H1 (cell line): ENCODE data around the gene SENP3. TPM values are rescaled to one million over a fixed set of nuclear protein-coding genes. Genes with fewer than 3 reads are reported as not detected.
A peak's percentile ranks its signal among the peaks of the same experiment; 100 is the strongest.

ENCODE experiments used
- CTCF ChIA-PET: fragments of 300-600 bp; sonication (Branson Sonifier 250); formaldehyde crosslinking; loops from one replicate; lab custom pipeline; 2021; ENCODE audit not compliant: partially characterized antibody; lab: Charles Lee
- POLR2A ChIA-PET: fragments of 300-600 bp; sonication (Branson Sonifier 250); formaldehyde crosslinking; loops from one replicate; lab custom pipeline; 2021; ENCODE audit warnings: inconsistent platforms; ENCODE audit not compliant: partially characterized antibody; lab: Charles Lee
- DNase-seq, 2 experiments: peaks; one replicate each; pipeline versions ENCODE4 v3.0.0 to v3.0.0-alpha.2; 2010 to 2022; ENCODE audit warnings: low spot score in 2 of 2, low read depth in 1 of 2, mixed read lengths in 1 of 2
- FAIRE-seq: peaks from 2 replicates; lab custom pipeline; 2011; peaks lifted over from hg19 to GRCh38; lab: Jason Lieb, UNC
- H2AFZ ChIP-seq: 2 replicates; pipeline ENCODE4 v1.8.1; 2012; ENCODE audit warnings: low read length, inconsistent platforms
- H2AK5ac ChIP-seq: 2 replicates; pipeline ENCODE4 v1.6.1; 2013; ENCODE audit warnings: low read depth, low read length
- H2BK120ac ChIP-seq: replicated peaks from 2 replicates; pipeline ENCODE3; 2013; ENCODE audit warnings: low read depth, low read length, inconsistent platforms
- H2BK12ac ChIP-seq: 2 replicates; pipeline ENCODE4 v1.6.1; 2013; ENCODE audit warnings: low read depth, low read length
- H2BK15ac ChIP-seq: 2 replicates; pipeline ENCODE4 v1.6.1; 2013; ENCODE audit warnings: low read length
- H2BK20ac ChIP-seq: 2 replicates; pipeline ENCODE4 v1.6.1; 2013; ENCODE audit warnings: low read length
- H2BK5ac ChIP-seq: 2 replicates; pipeline ENCODE4 v1.6.1; 2013; ENCODE audit warnings: low read depth, low read length
- H3K14ac ChIP-seq: 2 replicates; pipeline ENCODE4 v1.6.1; 2013; ENCODE audit warnings: inconsistent platforms; ENCODE audit not compliant: insufficient read length
- H3K18ac ChIP-seq: 2 replicates; pipeline ENCODE4 v1.6.1; 2013; ENCODE audit warnings: low read length; ENCODE audit errors: extremely low read depth
- H3K23ac ChIP-seq: 2 replicates; pipeline ENCODE4 v1.6.1; 2013; ENCODE audit warnings: inconsistent platforms; ENCODE audit not compliant: insufficient read length
- H3K23me2 ChIP-seq: 2 replicates; pipeline ENCODE4 v1.6.1; 2013; ENCODE audit warnings: low read depth, low read length
- H3K27ac ChIP-seq: 2 replicates; pipeline ENCODE4 v1.6.1; 2011; ENCODE audit warnings: low read depth, low read length, inconsistent platforms
- H3K27me3 ChIP-seq, 4 experiments: replicated peaks in 1 of 4; 1 replicate in 1 of 4; 2 replicates in 3 of 4; pipeline versions ENCODE4 v1.6.1 to v1.8.1; 2011 to 2013; ENCODE audit warnings: low read length in 3 of 4, mild to moderate bottlenecking in 3 of 4, inconsistent platforms in 2 of 4, mixed read lengths in 2 of 4, moderate library complexity in 1 of 4; ENCODE audit not compliant: control insufficient read depth in 3 of 4, insufficient read depth in 3 of 4; ENCODE audit errors: extremely low read depth in 1 of 4
- H3K36me3 ChIP-seq, 4 experiments: 2 replicates each; pipeline versions ENCODE4 v1.6.1 to v1.8.1; 2011 to 2013; ENCODE audit warnings: mild to moderate bottlenecking in 4 of 4, low read length in 3 of 4, moderate library complexity in 2 of 4, control low read depth in 1 of 4, inconsistent platforms in 1 of 4; ENCODE audit not compliant: insufficient read depth in 4 of 4, control insufficient read depth in 2 of 4
- H3K4ac ChIP-seq: replicated peaks from 2 replicates; pipeline ENCODE3; 2013; ENCODE audit warnings: low read length, low read depth, mixed read lengths, inconsistent platforms; ENCODE audit not compliant: insufficient read length
- H3K4me1 ChIP-seq, 4 experiments: replicated peaks in 1 of 4; 1 replicate in 1 of 4; 2 replicates in 3 of 4; pipeline versions ENCODE4 v1.6.1 to v1.8.1; 2011 to 2013; ENCODE audit warnings: low read length in 3 of 4, inconsistent platforms in 2 of 4, mixed read lengths in 1 of 4; ENCODE audit not compliant: insufficient read depth in 4 of 4, control insufficient read depth in 3 of 4
- H3K4me2 ChIP-seq, 2 experiments: 2 replicates each; pipeline versions ENCODE4 v1.6.1 to v1.8.1; 2011 to 2013; ENCODE audit warnings: low read depth in 2 of 2, low read length in 2 of 2, control low read depth in 1 of 2, inconsistent platforms in 1 of 2, mild to moderate bottlenecking in 1 of 2; ENCODE audit not compliant: insufficient read depth in 1 of 2
- H3K4me3 ChIP-seq, 4 experiments: fragments of 200-600, 300-600 bp in 1 of 4; sonication (generic), shearing (Covaris generic), sonication (Bioruptor Twin) in 1 of 4; 2 replicates each; pipeline versions ENCODE4 v1.5.1 to v1.8.1; 2011 to 2016; ENCODE audit warnings: low read length in 4 of 4, low read depth in 3 of 4, control low read depth in 2 of 4, inconsistent platforms in 2 of 4, mild to moderate bottlenecking in 2 of 4, mixed read lengths in 1 of 4, moderate library complexity in 1 of 4; ENCODE audit not compliant: insufficient read depth in 2 of 4; ENCODE audit errors: extremely low read depth in 1 of 4
- H3K56ac ChIP-seq: replicated peaks from 2 replicates; pipeline ENCODE3; 2013; ENCODE audit warnings: low read depth, mild to moderate bottlenecking, mixed read lengths, low read length, inconsistent platforms; ENCODE audit not compliant: insufficient read length
- H3K79me1 ChIP-seq: 2 replicates; pipeline ENCODE4 v1.6.1; 2013; ENCODE audit warnings: low read depth, low read length, control low read depth
- H3K79me2 ChIP-seq, 2 experiments: 2 replicates each; pipeline versions ENCODE4 v1.6.1 to v1.8.1; 2012 to 2013; ENCODE audit warnings: low read length in 2 of 2, mild to moderate bottlenecking in 2 of 2, inconsistent platforms in 1 of 2; ENCODE audit not compliant: insufficient read depth in 2 of 2, control insufficient read depth in 1 of 2
- H3K9ac ChIP-seq, 4 experiments: replicated peaks in 1 of 4; 1 replicate in 1 of 4; 2 replicates in 3 of 4; pipeline versions ENCODE4 v1.6.1 to v1.8.1; 2011 to 2013; ENCODE audit warnings: low read depth in 3 of 4, low read length in 3 of 4, control low read depth in 2 of 4, mild to moderate bottlenecking in 2 of 4, moderate library complexity in 2 of 4, inconsistent platforms in 1 of 4; ENCODE audit errors: extremely low read depth in 1 of 4
- H3K9me3 ChIP-seq, 2 experiments: 2 replicates each; pipeline versions ENCODE4 v1.6.1 to v1.8.1; 2012 to 2013; ENCODE audit warnings: mild to moderate bottlenecking in 2 of 2, moderate library complexity in 2 of 2, control low read depth in 1 of 2, inconsistent platforms in 1 of 2, low read depth in 1 of 2, low read length in 1 of 2, mixed read lengths in 1 of 2; ENCODE audit not compliant: insufficient read depth in 2 of 2
- H4K20me1 ChIP-seq, 2 experiments: replicated peaks in 1 of 2; 2 replicates each; pipeline versions ENCODE3 to v1.8.1; 2011 to 2013; ENCODE audit warnings: inconsistent platforms in 2 of 2, low read length in 2 of 2, mild to moderate bottlenecking in 1 of 2; ENCODE audit not compliant: insufficient read depth in 2 of 2, control insufficient read depth in 1 of 2
- H4K5ac ChIP-seq: 2 replicates; pipeline ENCODE4 v1.6.1; 2013; ENCODE audit warnings: low read length, low read depth, mixed read lengths, inconsistent platforms; ENCODE audit not compliant: insufficient read length
- H4K8ac ChIP-seq: 2 replicates; pipeline ENCODE4 v1.8.0; 2013; ENCODE audit warnings: mild to moderate bottlenecking, moderate library complexity, low read length, inconsistent platforms; ENCODE audit not compliant: insufficient read depth; ENCODE audit errors: extremely low read depth
- H4K91ac ChIP-seq: replicated peaks from 2 replicates; pipeline ENCODE3; 2013; ENCODE audit warnings: low read length, mixed read lengths, inconsistent platforms; ENCODE audit not compliant: insufficient read length
- ATF3 ChIP-seq: IDR thresholded peaks from 2 replicates; pipeline ENCODE4 v1.6.1; 2011; ENCODE audit warnings: low read depth, mild to moderate bottlenecking, low read length; ENCODE audit not compliant: insufficient read depth
- E2F6 ChIP-seq: IDR thresholded peaks from 2 replicates; pipeline ENCODE4 v1.6.1; 2012; ENCODE audit warnings: inconsistent platforms
- GABPA ChIP-seq: IDR thresholded peaks from 2 replicates; pipeline ENCODE4 v1.6.1; 2011; ENCODE audit warnings: mild to moderate bottlenecking, low read length, moderate library complexity, borderline replicate concordance; ENCODE audit not compliant: insufficient read depth
- JUN ChIP-seq: IDR thresholded peaks from 2 replicates; pipeline ENCODE4 v1.6.1; 2011; ENCODE audit warnings: low read depth, mild to moderate bottlenecking, improper control_type of control experiment, low read length
- POU5F1 ChIP-seq: IDR thresholded peaks from 2 replicates; pipeline ENCODE4 v1.6.1; 2011; ENCODE audit warnings: low read depth, mild to moderate bottlenecking, low read length, moderate library complexity
- RXRA ChIP-seq: IDR thresholded peaks from 2 replicates; pipeline ENCODE4 v1.6.1; 2011; ENCODE audit warnings: low read depth, mild to moderate bottlenecking, low read length, moderate library complexity; ENCODE audit not compliant: insufficient read depth
- SAP30 ChIP-seq: fragments of 300-600 bp; sonication (generic); IDR thresholded peaks from 2 replicates; pipeline ENCODE4 v1.7.1; 2012; ENCODE audit warnings: low read length, moderate library complexity, mild to moderate bottlenecking, inconsistent platforms; ENCODE audit not compliant: insufficient read depth, insufficient replicate concordance
- SIRT6 ChIP-seq: IDR thresholded peaks from one replicate; pipeline ENCODE4 v1.7.1; 2012; ENCODE audit warnings: low read length, inconsistent platforms
- SP4 ChIP-seq: IDR thresholded peaks from 2 replicates; pipeline ENCODE4 v1.6.1; 2012; ENCODE audit warnings: low read length, inconsistent platforms
- TAF7 ChIP-seq: optimal IDR thresholded peaks from 2 replicates; pipeline ENCODE3; 2011; ENCODE audit warnings: low read depth, mild to moderate bottlenecking, inconsistent platforms, low read length, moderate library complexity, borderline replicate concordance
- TEAD4 ChIP-seq: IDR thresholded peaks from 2 replicates; pipeline ENCODE4 v1.6.1; 2012; ENCODE audit warnings: low read depth, low read length, inconsistent platforms, mixed read lengths
- YY1 ChIP-seq: IDR thresholded peaks from 2 replicates; pipeline ENCODE4 v1.6.1; 2011; ENCODE audit warnings: low read depth, mild to moderate bottlenecking, low read length
- ZNF274 ChIP-seq: IDR thresholded peaks from 2 replicates; pipeline ENCODE4 v1.7.0; 2012; ENCODE audit warnings: low read length, borderline replicate concordance; ENCODE audit errors: extremely low read depth
- WGBS, 2 experiments: shearing (Covaris generic) in 1 of 2; methylation state at CpG; one replicate each; pipeline versions ENCODE4 v1.1.6 to v1.1.7; 2013 to 2015; ENCODE audit warnings: low lambda C conversion rate in 2 of 2, mixed read lengths in 2 of 2, inconsistent platforms in 1 of 2, low coverage in 1 of 2, missing lambda C conversion rate in 1 of 2; ENCODE audit not compliant: insufficient replicate concordance in 2 of 2, insufficient coverage in 1 of 2, insufficient read length in 1 of 2; ENCODE audit errors: extremely low coverage in 1 of 2, missing lambda C conversion rate in 1 of 2; 5-methylcytosine and 5-hydroxymethylcytosine counted together
- polyA plus RNA-seq, 7 experiments: library from polyadenylated mRNA; depleted of rRNA in 3 of 7; stranded (reverse) in 5 of 7; unstranded in 2 of 7; fragments of >200 nt in 5 of 7; fragments of 200-250 nt in 2 of 7; gene quantifications; 1 replicate in 5 of 7; 2 replicates in 1 of 7; 4 replicates in 1 of 7; pipeline versions ENCODE4 v1.2.1 to v1.2.3, GENCODE V29; 2011 to 2013; ENCODE audit warnings: missing spikeins in 2 of 7, mixed read lengths in 2 of 7
- total RNA-seq: library from RNA; stranded (reverse); fragmentation: NEBNext Ultra II Directional; extraction: Animal tissue kit (Norgen Biotek cat#: 25700); gene quantifications from 2 replicates; pipeline ENCODE4 v1.2.1, GENCODE V29; 2021

SENP3 gene
- total and polyA plus RNA-seq, 2 of the 8 experiments (the other 6 are each of a cell fraction or from before 2014, with no cell fraction given), result 86.2 to 129 TPM

- Histone ChIP-seq H3K4me3 (peak overlapping the region; percentile 60 to 87 (median 72)), H4K91ac (peak overlapping the region; percentile 90), H4K20me1 (peaks cover 23 to 29% of the 10 kb centered on the region in 2 experiments), H2BK20ac (no peak overlapping the region), H4K8ac (peak overlapping the region; percentile 79; the same call in 1 of the 2 replicates), H3K23me2 (peaks cover 4% of the 10 kb centered on the region), H2AFZ (no peak overlapping the region), H4K5ac (peak overlapping the region; percentile 93), H2BK5ac (peak overlapping the region; percentile 99), H3K4me2 (peak overlapping the region; percentile 84 to 97), H3K27ac (peak overlapping the region; percentile 84), H3K56ac (peak overlapping the region; percentile 67), H3K36me3 (peaks cover 42 to 67% (median 61%) of the 10 kb centered on the region in 4 experiments), H3K27me3 (no peaks in the 10 kb centered on the region), H3K79me2 (peaks cover 23 to 39% of the 10 kb centered on the region in 2 experiments), H3K9ac (peak overlapping the region; percentile 75 to 99 (median 79)), H2BK15ac (peak overlapping the region; percentile 97; the same call in 1 of the 2 replicates), H2BK12ac (peak overlapping the region; percentile 77; the same call in 1 of the 2 replicates), H3K23ac (no peak overlapping the region), H2AK5ac (peak overlapping the region; percentile 96), H3K4me1 (peaks cover 4 to 10% (median 6%) of the 10 kb centered on the region in 4 experiments), H2BK120ac (peak overlapping the region; percentile 59), H3K79me1 (peaks cover 6% of the 10 kb centered on the region), H3K9me3 (no peaks in the 10 kb centered on the region), H3K18ac (peak overlapping the region; percentile 91), H3K4ac (peak overlapping the region; percentile 97), H3K14ac (no peak overlapping the region)
- ChIA-PET POLR2A (interaction anchor here (0.8 to 37.5 kb wide), 17 partner anchors 9 to 321 kb away, joined by 3 to 1144 read pairs (median 4); partner anchors contain the start of genes ATP1B2, CD68, CTDNEP1 and MPDU1), CTCF (interaction anchor here (0.5 to 4.5 kb wide), 6 partner anchors 12 to 671 kb away, joined by 3 to 33 read pairs (median 3); partner anchors contain the start of gene SENP3)
- 4% methylated on average over 11 of the region's 11 CpGs; no CpG with 5 or more reads in 1 of the 2 experiments for WGBS, 2 experiments
- no peak for DNase-seq
- FAIRE-seq, result peak; percentile 86
- TF ChIP-seq JUN, result no peak
- TF ChIP-seq YY1, result peak; percentile 98
- TF ChIP-seq E2F6, result peak; percentile 92
- no peak for TF ChIP-seq POU5F1
- no peak for TF ChIP-seq TEAD4
- TF ChIP-seq SIRT6, result no peak
- peak; percentile 81 for TF ChIP-seq ATF3
- TF ChIP-seq GABPA, result no peak
- no peak for TF ChIP-seq RXRA
- TF ChIP-seq SAP30, result no peak
- no peak for TF ChIP-seq SP4
- TF ChIP-seq ZNF274, result no peak
- TF ChIP-seq TAF7, result peak; percentile 88
These were observed 10.5 kb downstream of the SENP3 start for GRCh38 chr17:7572338-7572587.
